Epidermal melanocyte (primary cell): ENCODE results near the gene TRPM7.
"Not testable (repeated sequence)": the region's sequence is repeated elsewhere in the genome, so short reads cannot be mapped to it uniquely, and the experiment has no call there.

Experiments
- DNase-seq: peaks from one replicate; pipeline ENCODE4 v3.0.0; 2011; ENCODE audit warnings: low spot score; ENCODE audit not compliant: insufficient read length

Gene TRPM7

DNA sequence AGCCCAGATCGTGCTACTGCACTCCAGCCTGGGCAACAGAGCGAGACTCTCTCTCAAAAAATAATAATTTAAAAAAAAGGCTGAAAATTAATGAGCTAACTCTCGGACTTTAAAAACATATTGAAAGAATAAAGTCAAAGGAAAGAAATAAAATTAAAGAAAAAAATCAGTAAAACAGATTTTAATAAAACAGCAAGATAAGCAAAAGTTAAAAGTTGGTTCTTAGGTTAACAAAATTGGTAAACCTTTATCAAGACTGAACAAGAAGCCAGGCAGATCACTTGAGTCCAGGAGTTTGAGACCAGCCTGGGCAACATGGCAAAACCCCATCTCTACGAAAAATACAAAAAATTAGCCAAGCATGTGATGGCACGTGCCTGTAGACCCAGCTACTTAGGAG lies 20.7 kb downstream of the TRPM7 start:
- DNase-seq: no peak

DNA sequence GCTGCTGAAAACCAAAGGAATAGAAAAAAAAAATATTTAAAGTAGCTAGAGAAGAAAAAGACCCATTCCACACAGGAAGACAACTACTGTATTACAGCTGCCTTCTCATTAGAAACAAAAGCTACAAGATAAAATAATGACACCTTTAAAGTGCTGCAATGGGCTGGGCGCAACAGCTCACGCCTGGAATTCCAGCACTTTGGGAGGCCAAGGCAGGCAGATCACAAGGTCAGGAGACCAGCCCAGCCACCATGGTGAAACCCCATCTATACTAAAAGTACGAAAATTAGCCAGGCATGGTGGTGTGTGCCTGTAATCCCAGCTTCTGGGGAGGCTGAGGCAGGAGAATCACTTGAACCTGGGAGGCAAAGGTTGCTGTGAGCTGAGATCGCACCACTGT lies 31.0 kb downstream of the TRPM7 start:
- DNase-seq: no peak

DNA sequence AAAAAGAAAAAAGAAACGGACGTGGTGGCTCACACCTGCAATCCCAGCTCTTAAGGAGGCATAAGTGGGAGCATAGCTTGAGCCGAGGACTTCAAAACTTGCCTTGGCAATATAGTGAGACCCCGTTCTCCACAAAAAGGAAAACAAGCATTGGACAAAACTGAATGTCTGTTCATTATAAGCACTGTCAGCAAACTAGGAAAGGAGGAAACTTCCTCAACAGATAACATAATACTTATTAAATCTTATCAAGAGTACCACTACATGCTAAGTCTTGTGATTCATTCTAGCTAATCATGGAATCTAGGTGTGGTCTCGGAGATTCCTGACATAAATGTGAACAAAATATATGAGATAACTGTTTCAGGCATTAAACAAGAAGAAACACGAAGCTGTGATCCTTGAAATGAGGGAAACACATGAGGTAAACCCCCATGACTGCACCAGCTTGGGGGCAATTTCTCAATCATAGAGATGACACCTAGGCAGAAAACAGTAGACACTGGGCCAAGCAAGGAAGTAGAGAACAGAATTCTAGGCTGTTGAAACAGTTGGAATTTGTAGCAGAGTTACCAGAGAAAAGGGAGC lies 33.3 kb downstream of the TRPM7 start:
- no peak for DNase-seq

DNA sequence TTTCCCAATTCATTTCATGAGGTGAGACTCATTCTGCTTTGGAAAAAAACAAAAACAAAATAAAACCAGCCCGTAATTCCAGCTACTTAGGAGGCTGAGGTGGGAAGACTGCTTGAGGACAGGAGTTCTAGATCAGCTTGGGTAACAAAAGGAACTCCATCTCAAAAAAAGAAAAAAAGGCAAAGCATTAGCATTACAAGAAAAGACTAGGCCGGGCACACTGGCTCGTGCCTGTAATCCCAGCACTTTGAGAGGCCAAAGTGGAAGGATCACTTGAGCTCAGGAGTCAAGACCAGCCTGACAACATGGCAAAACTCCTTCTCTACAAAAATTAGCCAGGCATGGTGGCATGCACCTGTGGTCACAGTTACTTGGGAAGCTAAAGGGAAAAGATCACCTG lies 33.9 kb downstream of the TRPM7 start:
- no peak for DNase-seq

DNA sequence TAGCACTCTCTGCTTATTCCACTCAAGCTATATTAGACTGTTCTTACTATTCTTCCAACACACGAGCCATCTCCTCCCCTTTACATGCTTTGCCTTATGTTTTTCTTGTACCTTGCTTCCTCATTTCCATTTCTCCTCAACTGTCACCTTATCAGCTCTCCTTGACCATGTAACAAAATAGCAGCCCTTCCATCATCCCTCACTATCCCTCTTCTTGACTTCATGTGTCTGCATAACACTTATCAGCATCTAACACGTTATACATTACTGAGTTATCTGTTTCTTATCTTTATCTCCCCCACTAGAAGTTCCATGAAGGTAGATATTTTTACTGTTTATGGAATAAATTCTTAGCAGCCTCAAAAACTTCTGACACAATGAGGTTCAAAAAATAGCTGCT lies 45.3 kb downstream of the TRPM7 start:
- DNase-seq: no peak

DNA sequence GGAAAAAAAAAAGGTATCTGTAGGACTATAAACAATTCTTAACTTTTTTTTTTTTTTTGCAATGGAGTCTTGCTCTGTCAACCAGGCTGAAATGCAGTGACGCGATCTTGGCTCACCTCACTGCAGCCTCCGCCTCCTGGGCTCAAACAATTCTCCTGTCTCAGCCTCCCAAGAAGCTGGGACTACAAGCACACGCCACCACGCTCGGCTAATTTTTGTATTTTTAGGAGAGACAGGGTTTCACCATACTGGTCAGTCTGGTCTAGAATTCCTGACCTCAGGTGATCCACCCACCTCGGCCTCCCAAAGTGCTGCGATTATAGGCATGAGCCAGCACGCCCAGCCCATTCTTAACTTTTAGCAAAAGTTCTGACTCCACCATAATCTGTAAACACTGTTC lies 50.5 kb downstream of the TRPM7 start:
- no peak for DNase-seq

DNA sequence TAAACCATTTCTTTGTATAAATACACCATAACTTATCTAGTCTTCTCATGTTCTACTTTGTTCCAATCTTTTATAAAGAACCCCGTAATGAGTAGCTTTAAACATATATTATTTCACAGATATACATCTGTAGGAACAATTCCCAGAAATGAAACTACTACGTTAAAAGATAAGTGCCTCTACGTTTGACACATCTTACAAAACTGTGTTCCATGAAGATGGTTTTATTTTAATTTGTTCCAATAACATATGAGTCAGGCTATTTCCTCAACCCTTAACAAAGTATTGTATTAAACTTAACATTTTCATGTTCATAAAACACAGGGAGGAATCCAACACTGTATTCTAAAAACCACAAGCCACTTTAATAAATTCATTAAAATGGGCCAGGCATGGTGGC lies 52.9 kb downstream of the TRPM7 start:
- DNase-seq: no peak

DNA sequence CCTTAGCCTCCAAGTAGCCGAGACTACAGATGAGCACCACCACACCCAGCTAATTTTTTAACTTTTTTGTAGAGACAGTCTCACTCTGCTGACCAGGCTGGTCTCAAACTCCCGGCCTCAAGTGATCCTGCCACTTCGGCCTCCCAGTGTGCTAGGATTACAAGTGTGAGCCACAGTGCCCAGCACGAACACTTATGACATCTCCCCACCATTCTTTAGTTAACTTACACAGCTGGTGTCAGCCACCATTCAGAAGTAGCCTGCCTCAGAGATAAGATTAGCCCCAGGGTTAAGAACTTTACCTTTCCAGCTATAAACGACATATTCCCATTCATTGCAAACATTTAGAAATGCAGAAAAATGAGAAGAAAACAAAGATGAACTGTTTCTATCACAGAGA lies 58.2 kb downstream of the TRPM7 start:
- DNase-seq: no peak

DNA sequence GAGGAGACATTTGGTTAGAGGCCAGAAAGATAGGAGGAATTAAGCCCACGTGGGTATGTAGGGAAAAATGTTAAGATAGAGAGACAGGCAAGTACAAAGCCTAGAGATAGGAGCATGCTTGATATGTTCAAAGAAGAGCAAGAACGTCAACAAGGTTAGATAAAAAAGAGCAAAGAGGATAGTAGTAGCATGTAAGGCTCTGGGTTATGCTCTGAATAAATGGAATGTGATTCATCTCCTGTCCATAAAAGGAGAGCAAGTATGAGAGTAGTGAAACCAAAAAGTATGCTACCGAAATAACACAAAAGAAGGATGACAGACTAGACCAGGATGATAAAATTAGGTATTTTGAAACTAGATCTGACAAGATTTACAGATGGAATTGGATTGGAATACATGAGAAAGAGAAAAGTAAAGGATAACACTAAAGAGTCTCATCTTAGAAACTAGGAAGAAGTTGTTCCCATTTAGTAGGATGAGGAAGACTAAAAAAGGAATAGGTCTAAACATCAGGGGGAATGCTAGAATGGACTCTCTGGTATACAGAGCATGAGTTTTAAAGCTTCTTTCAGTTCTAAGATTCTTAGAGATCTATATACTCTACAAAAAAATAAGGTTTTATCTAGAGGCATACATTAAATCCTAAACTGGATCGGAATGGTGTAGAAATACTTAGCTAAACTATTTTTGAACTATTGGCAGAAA lies 59.1 kb downstream of the TRPM7 start:
- no peak for DNase-seq

DNA sequence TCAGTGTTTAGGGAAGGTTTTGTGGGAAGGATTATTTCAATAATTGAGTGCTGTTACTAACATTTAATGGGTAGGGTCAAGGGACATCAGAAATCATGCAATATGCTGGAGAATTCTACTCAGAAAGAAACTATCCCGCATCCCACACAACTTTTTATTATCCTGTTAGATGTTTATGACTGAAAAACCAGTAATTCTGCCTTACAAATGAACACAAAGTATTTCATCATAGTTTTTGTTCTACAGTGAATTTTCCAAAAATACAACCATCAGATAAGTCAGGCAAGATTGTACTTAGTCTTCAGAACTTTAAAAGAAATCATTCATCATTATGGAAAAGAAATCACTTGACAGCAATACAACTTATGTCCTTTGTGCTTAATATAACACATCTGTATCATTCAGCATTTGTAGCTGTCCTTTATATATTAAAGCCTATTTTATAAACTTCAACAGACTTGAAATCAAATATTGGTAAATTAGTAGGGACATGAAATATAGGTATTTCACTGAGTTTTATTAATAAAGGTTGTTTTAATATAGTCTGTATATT lies 61.9 kb downstream of the TRPM7 start:
- no peak for DNase-seq

DNA sequence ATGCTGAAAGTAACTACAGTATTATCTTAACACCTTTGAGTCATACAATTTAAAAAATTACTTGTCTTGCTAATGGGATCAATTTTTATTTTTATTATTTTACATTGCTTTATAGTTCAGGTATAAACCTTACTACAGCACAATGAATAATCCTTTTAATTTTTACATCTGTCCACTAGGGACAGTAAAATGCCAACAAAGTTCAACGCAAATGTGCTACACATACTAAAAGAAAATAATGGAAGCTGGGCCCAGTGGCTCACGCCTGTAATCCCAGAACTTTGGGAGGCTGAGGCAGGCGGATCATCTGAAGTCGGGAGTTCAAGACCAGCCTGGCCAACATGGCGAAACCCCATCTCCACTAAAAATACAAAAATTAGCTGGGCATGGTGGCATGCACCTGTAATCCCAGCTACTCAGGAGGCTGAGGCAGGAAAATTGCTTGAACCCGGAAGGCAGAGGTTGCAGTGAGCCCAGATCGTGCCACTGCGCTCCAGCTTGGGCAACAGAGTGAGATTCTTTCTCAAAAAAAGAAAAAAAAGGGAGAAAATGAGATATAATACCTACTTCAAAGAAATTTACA lies 64.1 kb downstream of the TRPM7 start:
- DNase-seq: not testable (repeated sequence)

DNA sequence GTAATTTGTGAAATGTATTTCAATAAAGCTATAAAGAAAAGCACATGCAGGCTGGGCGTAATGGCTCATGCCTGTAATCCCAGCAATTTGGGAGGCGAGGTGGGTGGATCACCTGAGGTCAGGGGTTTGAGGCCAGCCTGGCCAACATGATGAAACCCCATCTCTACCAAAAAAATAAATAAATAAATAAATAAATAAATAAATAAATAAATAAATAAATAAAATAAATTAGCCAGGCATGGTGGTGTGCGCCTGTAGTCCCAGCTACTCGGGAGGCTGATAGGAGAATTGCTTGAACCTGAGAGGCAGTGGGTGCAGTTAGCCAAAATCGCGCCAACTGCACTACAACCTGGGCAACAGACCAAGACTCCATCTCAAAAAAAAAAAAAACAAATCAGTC lies 69.6 kb downstream of the TRPM7 start:
- not testable (repeated sequence) for DNase-seq

DNA sequence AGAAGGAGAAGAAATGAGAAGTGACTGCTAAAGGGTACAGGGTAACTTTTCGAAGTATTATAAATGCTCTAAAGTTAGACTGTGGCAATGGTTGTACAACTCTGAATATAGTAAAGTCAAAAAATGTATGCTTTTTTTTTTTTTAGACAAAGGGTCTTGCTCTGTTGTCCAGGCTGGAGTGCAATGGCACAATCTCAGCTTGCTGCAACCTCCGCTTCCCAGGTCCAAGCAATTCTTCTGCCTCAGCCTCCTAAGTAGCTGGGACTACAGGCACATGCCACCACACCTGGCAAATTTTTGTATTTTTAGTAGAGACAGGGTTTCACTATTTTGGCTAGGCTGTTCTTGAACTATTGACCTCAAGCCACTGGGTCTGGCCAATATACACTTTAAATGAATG lies 70.0 kb downstream of the TRPM7 start:
- DNase-seq: not testable (repeated sequence)

DNA sequence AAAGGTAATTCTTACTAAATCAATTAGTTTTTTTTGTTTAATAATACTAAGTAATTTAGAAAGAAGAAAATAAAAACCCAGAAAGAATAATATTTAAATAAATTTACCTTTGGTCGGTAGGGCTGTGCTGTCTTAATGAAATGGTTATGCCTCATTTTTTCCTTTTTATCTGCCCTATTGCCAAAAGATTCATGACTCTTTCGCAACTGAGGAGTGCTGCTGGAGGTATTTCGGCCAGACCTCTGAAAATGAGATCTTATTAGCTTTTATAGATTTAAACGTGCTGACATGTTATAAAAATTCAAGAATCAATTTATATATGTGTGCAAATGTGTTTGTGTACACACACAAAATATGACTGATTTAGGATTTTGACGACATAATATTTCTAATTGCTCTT lies 73.0 kb downstream of the TRPM7 start:
- no peak for DNase-seq

DNA sequence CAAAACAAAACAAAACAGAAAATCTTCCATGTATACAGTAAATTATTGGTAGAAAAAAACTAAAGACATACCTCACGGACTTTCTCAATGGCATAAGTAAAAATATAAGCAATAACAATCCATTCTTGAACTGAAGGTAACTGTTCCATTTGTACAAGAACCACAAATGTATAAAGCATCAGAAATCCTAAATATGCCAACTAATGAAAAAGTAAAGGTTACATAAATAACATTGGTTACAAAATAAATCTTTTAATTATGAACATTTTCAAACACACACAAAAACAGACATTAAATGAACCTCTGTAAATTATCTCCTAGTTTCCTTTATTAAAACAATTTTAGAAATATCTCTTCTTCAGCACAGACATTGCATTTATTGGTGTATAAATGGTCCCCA lies 79.5 kb downstream of the TRPM7 start:
- DNase-seq: no peak

DNA sequence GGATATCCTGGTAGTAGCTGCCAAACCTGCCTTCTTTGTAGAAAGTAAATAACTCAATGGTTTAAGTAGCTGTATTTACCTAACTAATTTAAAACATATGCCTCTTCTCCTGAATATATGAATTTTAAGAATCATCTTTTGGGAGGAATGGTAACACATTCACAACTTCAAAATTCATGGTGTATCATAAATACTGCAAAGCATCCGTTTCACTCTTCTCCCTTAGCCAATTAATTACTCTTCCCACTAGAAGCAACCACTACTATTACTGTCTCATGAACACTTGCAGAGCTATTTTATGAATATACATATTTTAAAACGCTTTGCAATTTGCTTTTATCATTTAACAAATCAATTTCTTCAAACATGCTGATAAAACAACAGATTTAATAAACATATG lies 81.1 kb downstream of the TRPM7 start:
- no peak for DNase-seq

DNA sequence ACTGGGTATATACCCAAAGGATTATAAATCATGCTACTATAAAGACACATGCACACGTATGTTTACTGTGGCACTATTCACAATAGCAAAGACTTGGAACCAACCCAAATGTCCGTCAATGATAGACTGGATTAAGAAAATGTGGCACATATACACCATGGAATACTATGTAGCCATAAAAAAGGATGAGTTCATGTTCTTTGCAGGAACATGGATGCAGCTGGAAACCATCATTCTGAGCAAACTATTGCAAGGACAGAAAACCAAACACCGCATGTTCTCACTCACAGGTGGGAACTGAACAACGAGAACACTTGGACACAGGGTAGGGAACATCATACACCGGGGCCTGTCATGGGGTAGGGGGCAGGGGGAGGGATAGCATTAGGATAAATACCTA lies 84.6 kb downstream of the TRPM7 start:
- DNase-seq: not testable (repeated sequence)

DNA sequence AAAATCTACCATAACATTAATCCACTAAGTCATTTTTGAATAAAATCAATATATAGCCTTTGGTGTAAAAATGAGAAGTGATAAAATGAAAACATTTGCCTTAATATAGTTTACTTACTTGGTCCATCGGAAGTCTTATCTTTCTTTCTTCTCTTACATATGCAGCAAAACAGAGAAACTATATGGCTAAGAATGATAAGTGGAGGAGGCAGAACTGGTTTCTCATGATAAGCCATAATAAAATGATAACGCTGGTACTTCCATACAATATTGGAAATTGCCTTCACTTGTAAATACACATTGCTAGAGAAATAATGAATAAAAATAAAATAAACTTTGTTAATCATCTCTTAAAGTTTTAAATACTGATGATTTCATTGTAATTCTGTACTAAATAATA lies 92.3 kb downstream of the TRPM7 start:
- DNase-seq: no peak

DNA sequence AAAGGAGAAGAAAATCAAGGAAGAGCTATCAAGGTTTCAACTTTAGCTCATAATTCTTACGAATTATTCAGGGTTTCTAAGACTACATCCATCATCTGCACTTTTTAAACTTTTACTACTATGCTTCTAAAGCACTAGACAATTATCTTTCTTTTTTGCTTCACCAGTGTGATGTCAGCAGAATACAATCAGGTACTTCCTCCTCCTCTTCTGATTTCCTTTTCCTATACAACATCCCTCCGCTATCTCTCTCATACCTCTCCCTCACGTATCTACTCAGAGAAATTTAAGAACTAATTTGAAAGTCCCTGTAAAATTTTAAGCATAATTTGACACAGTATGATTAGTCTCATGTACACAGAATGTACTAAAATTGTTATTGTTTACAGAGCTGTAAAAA lies 92.8 kb downstream of the TRPM7 start:
- DNase-seq: no peak

DNA sequence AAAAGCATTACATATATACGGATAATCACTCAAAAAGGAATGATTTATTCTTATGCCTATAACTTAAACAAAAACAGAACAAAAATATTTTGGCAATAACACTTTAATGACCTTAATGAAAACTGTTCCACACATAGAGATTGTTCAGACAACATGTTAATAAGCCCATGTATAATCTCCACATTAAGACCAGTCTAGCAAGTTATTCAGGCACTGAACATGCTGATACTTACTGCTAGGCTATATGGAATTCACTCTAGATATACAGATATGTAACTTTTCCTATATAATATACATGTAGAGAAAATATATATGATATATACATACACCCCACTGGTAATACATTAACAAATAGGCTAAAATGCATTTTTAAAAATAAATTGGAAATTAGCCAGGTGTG lies 96.3 kb downstream of the TRPM7 start:
- DNase-seq: no peak

DNA sequence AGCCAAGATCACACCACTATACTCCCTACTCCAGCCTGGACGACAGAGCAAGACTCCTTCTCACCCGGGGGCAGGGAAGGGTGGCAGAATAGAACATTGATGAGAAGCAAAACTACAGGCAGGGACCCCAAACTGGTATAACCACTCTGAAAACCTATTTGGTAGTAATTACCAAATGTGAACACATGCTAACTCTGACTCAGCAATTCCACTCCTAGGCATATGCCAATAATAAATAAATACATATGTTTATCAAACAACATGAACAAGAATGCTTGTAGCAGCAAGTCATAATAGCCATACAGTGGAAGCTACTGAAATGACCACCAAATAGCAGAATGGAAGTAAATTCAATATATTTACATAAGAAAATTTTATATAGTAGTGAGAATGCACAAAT lies 109.1 kb downstream of the TRPM7 start:
- no peak for DNase-seq

DNA sequence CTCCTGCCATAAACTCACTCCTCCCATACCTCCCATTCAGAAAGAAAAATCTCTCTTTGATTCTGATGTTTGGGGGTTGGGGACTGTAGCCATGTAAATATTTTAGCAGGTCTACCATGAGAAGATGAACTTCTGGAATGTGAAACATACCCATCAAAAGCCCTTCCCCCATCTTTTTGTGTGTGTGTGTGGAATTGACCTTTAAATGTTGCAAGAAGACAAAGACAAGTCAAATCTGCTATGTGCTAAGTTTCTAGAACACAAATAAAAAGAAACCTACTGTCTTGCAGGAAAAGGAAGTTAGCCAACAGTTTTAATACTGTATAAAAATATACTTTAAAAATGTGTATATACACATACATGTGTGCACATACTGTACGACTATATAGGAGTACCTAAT lies 110.4 kb downstream of the TRPM7 start:
- no peak for DNase-seq

DNA sequence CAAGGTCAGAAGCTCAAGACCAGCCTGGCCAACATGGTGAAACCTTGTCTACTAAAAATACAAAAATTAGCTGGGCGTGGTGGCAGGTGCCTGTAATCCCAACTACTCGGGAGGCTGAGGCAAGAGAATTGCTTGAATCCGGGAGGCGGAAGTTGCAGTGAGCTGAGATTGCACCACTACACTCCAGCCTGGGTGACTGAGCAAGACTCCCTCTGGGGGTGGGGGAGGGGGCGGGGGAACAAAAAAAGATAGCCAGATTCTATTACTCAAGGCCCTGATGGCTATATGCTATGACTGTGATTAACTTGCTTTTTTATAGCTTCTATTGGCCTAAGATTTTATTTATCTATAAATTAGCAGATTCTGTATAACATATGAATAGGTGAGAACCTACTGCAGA lies 112.8 kb downstream of the TRPM7 start:
- DNase-seq: not testable (repeated sequence)
